GM12878 (cell line): ENCODE data around the gene MRTFA. TPM values are rescaled to one million over a fixed set of nuclear protein-coding genes. Genes with fewer than 3 reads are reported as not detected.

ENCODE experiments used
- ATAC-seq: fragments of 200-7000 bp; cut with Tn5 transposase; 3 replicates; pipeline ENCODE4 v1.9.1; 2020; ENCODE audit warnings: mild to moderate bottlenecking, moderate library complexity
- BruUV-seq: library from RNA; stranded (reverse); fragments of 400-500 nt; replicated peaks from 2 replicates; lab custom pipeline; 2021; lab: Mats Ljungman, UMichigan
- CTCF ChIA-PET: fragments of 300-600 bp; sonication (Branson Sonifier 250); formaldehyde crosslinking; extraction: SDS; loops from one replicate; lab custom pipeline; 2021; ENCODE audit warnings: inconsistent platforms; lab: Yijun Ruan, JAX
- POLR2A ChIA-PET: fragments of 350-600 bp; formaldehyde crosslinking; extraction: SDS; loops from one replicate; lab custom pipeline; 2021; ENCODE audit warnings: inconsistent platforms; lab: Charles Lee
- RAD21 ChIA-PET: fragments of 300-600 bp; sonication (Branson Sonifier 250); formaldehyde crosslinking; loops from one replicate; lab custom pipeline; 2023; ENCODE audit warnings: antibody characterized with exemption; ENCODE audit not compliant: unreplicated experiment; lab: Charles Lee
- SMC1A ChIA-PET: fragments of 300-600 bp; sonication (Branson Sonifier 250); formaldehyde crosslinking; loops from one replicate; lab custom pipeline; 2023; ENCODE audit not compliant: unreplicated experiment, uncharacterized antibody; lab: Charles Lee
- DNase-seq: peaks from one replicate; pipeline ENCODE4 v3.0.0-alpha.2; 2011; ENCODE audit warnings: low read depth, low spot score
- FAIRE-seq: peaks from 3 replicates; lab custom pipeline; 2011; peaks lifted over from hg19 to GRCh38; lab: Jason Lieb, UNC
- H2AFZ ChIP-seq: 2 replicates; pipeline ENCODE4 v1.6.0; 2011; ENCODE audit warnings: low read depth, low read length, control low read depth; ENCODE audit not compliant: control insufficient read depth
- H3K27ac ChIP-seq: 2 replicates; pipeline ENCODE4 v1.5.1; 2011; ENCODE audit warnings: control low read depth; ENCODE audit not compliant: control insufficient read depth, insufficient read depth
- H3K27me3 ChIP-seq, 2 experiments: replicated peaks in 1 of 2; 2 replicates each; pipeline versions ENCODE4 v1.6.0 to v1.6.1; 2011; ENCODE audit warnings: low read length in 1 of 2; ENCODE audit not compliant: control insufficient read depth in 2 of 2, insufficient read depth in 2 of 2
- H3K36me3 ChIP-seq, 2 experiments: 2 replicates each; pipeline ENCODE4 v1.5.1; 2011; ENCODE audit warnings: low read length in 1 of 2; ENCODE audit not compliant: control insufficient read depth in 2 of 2, insufficient read depth in 2 of 2
- H3K4me1 ChIP-seq: 2 replicates; pipeline ENCODE4 v1.6.1; 2011; ENCODE audit warnings: mild to moderate bottlenecking, low read length, moderate library complexity, mixed read lengths; ENCODE audit not compliant: control insufficient read depth, insufficient read depth
- H3K4me2 ChIP-seq: 2 replicates; pipeline ENCODE4 v1.6.0; 2011; ENCODE audit warnings: control low read depth; ENCODE audit not compliant: control insufficient read depth, insufficient read depth
- H3K4me3 ChIP-seq: fragments of 200-600 bp; sonication (generic); 2 replicates; pipeline ENCODE4 v1.5.1; 2016
- H3K79me2 ChIP-seq: 2 replicates; pipeline ENCODE4 v1.6.0; 2011; ENCODE audit warnings: low read length; ENCODE audit not compliant: control insufficient read depth, insufficient read depth
- H3K9ac ChIP-seq: 2 replicates; pipeline ENCODE4 v1.8.0; 2011; ENCODE audit warnings: low read length, control low read depth, mixed read lengths; ENCODE audit not compliant: control insufficient read depth, insufficient read depth
- H3K9me3 ChIP-seq: replicated peaks from 3 replicates; pipeline ENCODE4 v1.5.1; 2011; ENCODE audit warnings: mild to moderate bottlenecking, low read length; ENCODE audit not compliant: control insufficient read depth, insufficient read depth
- H4K20me1 ChIP-seq: 2 replicates; pipeline ENCODE4 v1.6.0; 2011; ENCODE audit not compliant: control insufficient read depth, insufficient read depth
- BCL11A ChIP-seq: IDR thresholded peaks from 2 replicates; pipeline ENCODE4 v1.6.1; 2011; ENCODE audit warnings: low read depth, low read length
- IRF5 ChIP-seq: fragments of 450-650 bp; IDR thresholded peaks from 2 replicates; pipeline ENCODE4 v1.6.1; 2017; ENCODE audit warnings: borderline replicate concordance
- MEF2B ChIP-seq: fragments of 450-650 bp; IDR thresholded peaks from 2 replicates; pipeline ENCODE4 v1.6.1; 2018; ENCODE audit warnings: mild to moderate bottlenecking, moderate library complexity; ENCODE audit not compliant: partially characterized antibody, poor library complexity, severe bottlenecking
- MTA3 ChIP-seq: IDR thresholded peaks from 2 replicates; pipeline ENCODE4 v1.6.1; 2012; ENCODE audit warnings: low read length, inconsistent platforms, borderline replicate concordance
- NR2C1 ChIP-seq: fragments of 450-650 bp; IDR thresholded peaks from 2 replicates; pipeline ENCODE4 v1.6.1; 2017; ENCODE audit warnings: antibody characterized with exemption, mild to moderate bottlenecking, moderate library complexity
- RBBP5 ChIP-seq: fragments of 200-600 bp; sonication (generic); conservative IDR thresholded peaks from 2 replicates; pipeline ENCODE4 v1.6.1; 2016
- RUNX3 ChIP-seq: IDR thresholded peaks from 2 replicates; pipeline ENCODE4 v1.6.1; 2012; ENCODE audit warnings: low read length, inconsistent platforms
- SMC3 ChIP-seq: IDR thresholded peaks from 2 replicates; pipeline ENCODE4 v1.6.1; 2011; ENCODE audit warnings: low read length, improper control_type of control experiment, borderline replicate concordance
- TBL1XR1 ChIP-seq: IDR thresholded peaks from 2 replicates; pipeline ENCODE4 v1.6.1; 2012; ENCODE audit warnings: low read depth, low read length, improper control_type of control experiment
- ZNF217 ChIP-seq: fragments of 450-650 bp; IDR thresholded peaks from 2 replicates; pipeline ENCODE4 v1.6.1; 2017; ENCODE audit warnings: antibody characterized with exemption, mild to moderate bottlenecking
- ZNF384 ChIP-seq: IDR thresholded peaks from 2 replicates; pipeline ENCODE4 v1.6.1; 2012; ENCODE audit warnings: low read depth, mild to moderate bottlenecking, low read length, improper control_type of control experiment, borderline replicate concordance
- ZZZ3 ChIP-seq: IDR thresholded peaks from 2 replicates; pipeline ENCODE4 v1.6.1; 2011; ENCODE audit warnings: low read depth; ENCODE audit not compliant: control insufficient read depth, insufficient read length
- WGBS: methylation state at CpG from one replicate; pipeline ENCODE4 v1.1.6; 2016; ENCODE audit warnings: low lambda C conversion rate; ENCODE audit not compliant: insufficient replicate concordance, insufficient coverage; ENCODE audit errors: missing lambda C conversion rate; 5-methylcytosine and 5-hydroxymethylcytosine counted together
- in situ Hi-C: fragments of 300-500 bp; cut with MboI; formaldehyde crosslinking; loops from 9 replicates; pipeline ENCODE4 v1.14.3; 2018; ENCODE audit warnings: mixed read lengths
- intact Hi-C: fragments of 100-400 bp; cut with micrococcal nuclease; formaldehyde crosslinking; loops from one replicate; pipeline ENCODE4 v1.14.2; 2022; ENCODE audit not compliant: unreplicated experiment
- polyA plus RNA-seq, 11 experiments: library from polyadenylated mRNA; depleted of rRNA in 4 of 11; unstranded in 6 of 11; stranded (reverse) in 5 of 11; fragments of >200 nt; fragmentation: Nextera tagmentation in 4 of 11; fragmentation: Illumina TruSeq in 1 of 11; extraction: Ambion mirVana in 4 of 11; extraction: Trizol in 1 of 11; gene quantifications; 1 replicate in 1 of 11; 2 replicates in 10 of 11; pipeline versions ENCODE4 v1.2.1 to v1.2.3, GENCODE V29; 2011 to 2016; ENCODE audit warnings: inconsistent platforms in 2 of 11, missing spikeins in 2 of 11, low read depth in 1 of 11
- total RNA-seq, 4 experiments: library from RNA; depleted of rRNA in 3 of 4; stranded (reverse); fragments of >200 nt in 3 of 4; fragmentation: Illumina TruSeq in 1 of 4; extraction: Trizol in 1 of 4; gene quantifications; 2 replicates each; pipeline versions ENCODE4 v1.2.1 to v1.2.3, GENCODE V29; 2013 to 2021
- TF ChIP-seq, protein P1 (sequence below): IDR thresholded peaks from 2 replicates; pipeline ENCODE4 v1.6.1; 2012; ENCODE audit warnings: mild to moderate bottlenecking, low read depth, low read length
- TF ChIP-seq, protein P2 (sequence below): fragments of 150-350 bp; IDR thresholded peaks from 2 replicates; pipeline ENCODE4 v1.6.1; 2014; ENCODE audit warnings: mild to moderate bottlenecking, low read depth, low read length

The MRTFA gene
- total and polyA plus RNA-seq, 10 of the 15 experiments (the other 5 are each of a cell fraction or from before 2014, with no cell fraction given) = 2.0 to 63.9 (median 17.9) TPM

GRCh38 chr22:40605761-40606160, 30.8 kb downstream of the MRTFA start:
- TF ChIP-seq, protein P1, sequence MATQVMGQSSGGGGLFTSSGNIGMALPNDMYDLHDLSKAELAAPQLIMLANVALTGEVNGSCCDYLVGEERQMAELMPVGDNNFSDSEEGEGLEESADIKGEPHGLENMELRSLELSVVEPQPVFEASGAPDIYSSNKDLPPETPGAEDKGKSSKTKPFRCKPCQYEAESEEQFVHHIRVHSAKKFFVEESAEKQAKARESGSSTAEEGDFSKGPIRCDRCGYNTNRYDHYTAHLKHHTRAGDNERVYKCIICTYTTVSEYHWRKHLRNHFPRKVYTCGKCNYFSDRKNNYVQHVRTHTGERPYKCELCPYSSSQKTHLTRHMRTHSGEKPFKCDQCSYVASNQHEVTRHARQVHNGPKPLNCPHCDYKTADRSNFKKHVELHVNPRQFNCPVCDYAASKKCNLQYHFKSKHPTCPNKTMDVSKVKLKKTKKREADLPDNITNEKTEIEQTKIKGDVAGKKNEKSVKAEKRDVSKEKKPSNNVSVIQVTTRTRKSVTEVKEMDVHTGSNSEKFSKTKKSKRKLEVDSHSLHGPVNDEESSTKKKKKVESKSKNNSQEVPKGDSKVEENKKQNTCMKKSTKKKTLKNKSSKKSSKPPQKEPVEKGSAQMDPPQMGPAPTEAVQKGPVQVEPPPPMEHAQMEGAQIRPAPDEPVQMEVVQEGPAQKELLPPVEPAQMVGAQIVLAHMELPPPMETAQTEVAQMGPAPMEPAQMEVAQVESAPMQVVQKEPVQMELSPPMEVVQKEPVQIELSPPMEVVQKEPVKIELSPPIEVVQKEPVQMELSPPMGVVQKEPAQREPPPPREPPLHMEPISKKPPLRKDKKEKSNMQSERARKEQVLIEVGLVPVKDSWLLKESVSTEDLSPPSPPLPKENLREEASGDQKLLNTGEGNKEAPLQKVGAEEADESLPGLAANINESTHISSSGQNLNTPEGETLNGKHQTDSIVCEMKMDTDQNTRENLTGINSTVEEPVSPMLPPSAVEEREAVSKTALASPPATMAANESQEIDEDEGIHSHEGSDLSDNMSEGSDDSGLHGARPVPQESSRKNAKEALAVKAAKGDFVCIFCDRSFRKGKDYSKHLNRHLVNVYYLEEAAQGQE = no peak
- no peak for TF ChIP-seq ZNF217
- TF ChIP-seq ZZZ3 = no peak
- no peak for TF ChIP-seq IRF5
- TF ChIP-seq MEF2B = no peak
- TF ChIP-seq RUNX3 = no peak
- no peak for TF ChIP-seq RBBP5
- no peak for TF ChIP-seq ZNF384
- TF ChIP-seq BCL11A = no peak
- no peak for TF ChIP-seq NR2C1
- no peak for TF ChIP-seq MTA3
- no peak for TF ChIP-seq SMC3
- TF ChIP-seq, protein P2, sequence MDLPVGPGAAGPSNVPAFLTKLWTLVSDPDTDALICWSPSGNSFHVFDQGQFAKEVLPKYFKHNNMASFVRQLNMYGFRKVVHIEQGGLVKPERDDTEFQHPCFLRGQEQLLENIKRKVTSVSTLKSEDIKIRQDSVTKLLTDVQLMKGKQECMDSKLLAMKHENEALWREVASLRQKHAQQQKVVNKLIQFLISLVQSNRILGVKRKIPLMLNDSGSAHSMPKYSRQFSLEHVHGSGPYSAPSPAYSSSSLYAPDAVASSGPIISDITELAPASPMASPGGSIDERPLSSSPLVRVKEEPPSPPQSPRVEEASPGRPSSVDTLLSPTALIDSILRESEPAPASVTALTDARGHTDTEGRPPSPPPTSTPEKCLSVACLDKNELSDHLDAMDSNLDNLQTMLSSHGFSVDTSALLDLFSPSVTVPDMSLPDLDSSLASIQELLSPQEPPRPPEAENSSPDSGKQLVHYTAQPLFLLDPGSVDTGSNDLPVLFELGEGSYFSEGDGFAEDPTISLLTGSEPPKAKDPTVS = no peak
- TF ChIP-seq TBL1XR1 = no peak
- ChIA-PET SMC1A (interaction anchor here (1.2 to 3.0 kb wide), 4 partner anchors 9 to 40 kb away, joined by 3 to 11 read pairs (median 6); no protein-coding TSS in a partner anchor), POLR2A (interaction anchor here (1.3 to 2.0 kb wide), 4 partner anchors 8 to 28 kb away, joined by 3 to 8 read pairs (median 4); no protein-coding TSS in a partner anchor), RAD21 (interaction anchor here (1.2 to 2.2 kb wide), 5 partner anchors 9 to 36 kb away, joined by 3 to 8 read pairs (median 4); partner anchors contain the start of gene MRTFA), CTCF (interaction anchor here (1.3 to 1.6 kb wide), 4 partner anchors 11 to 118 kb away, joined by 4 read pairs; no protein-coding TSS in a partner anchor)
- no peak overlapping the region for H3K9ac ChIP-seq
- no peaks in the 10 kb centered on the region for H4K20me1 ChIP-seq
- DNase-seq (no peak), FAIRE-seq (no peak), ATAC-seq (no peak)
- no peaks in the 10 kb centered on the region for H3K4me1 ChIP-seq
- in situ Hi-C loops = no loop called here
- no peak overlapping the region for H2AFZ ChIP-seq
- H3K36me3 ChIP-seq = no peaks in the 10 kb centered on the region; a peak in 1 of 4 replicates
- intact Hi-C loops = no loop called here
- H3K79me2 ChIP-seq = peaks cover 37% of the 10 kb centered on the region
- no peak overlapping the region for H3K27ac ChIP-seq
- no peak overlapping the region for H3K4me2 ChIP-seq
- WGBS = 100% methylated on average over 1 of the region's 1 CpG
- no peaks in the 10 kb centered on the region for H3K27me3 ChIP-seq
- BruUV-seq = no TSS peak
- no peaks in the 10 kb centered on the region; the same call in 2 of the 3 replicates for H3K9me3 ChIP-seq
- H3K4me3 ChIP-seq = no peak overlapping the region
